NK-92 (cell line): ENCODE data around the gene FAM50B.
"Not testable (repeated sequence)": the region's sequence is repeated elsewhere in the genome, so short reads cannot be mapped to it uniquely, and the experiment has no call there.

ENCODE experiments used
- DNase-seq: peaks from one replicate; lab custom pipeline; 2025; ENCODE audit not compliant: unreplicated experiment; lab: John Stamatoyannopoulos, UW

FAM50B gene

DNA sequence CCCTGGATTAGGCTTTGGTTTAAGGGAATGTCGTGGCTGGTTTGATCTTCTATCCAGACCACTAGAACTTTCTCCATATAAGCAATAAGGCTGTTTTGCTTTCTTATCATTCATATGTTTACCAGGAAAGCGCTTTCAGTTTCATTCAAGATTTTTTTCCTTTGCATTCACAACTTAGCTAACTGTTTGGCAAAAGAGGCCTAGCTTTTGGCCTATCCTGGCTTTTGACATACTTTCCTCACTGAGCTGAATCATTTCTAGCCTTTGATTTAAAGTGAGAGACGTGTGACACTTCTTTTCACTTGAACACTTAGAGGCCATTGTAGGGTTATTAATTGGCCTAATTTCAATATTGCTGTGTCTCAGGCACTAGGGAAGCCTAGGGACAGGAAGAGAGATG is 1.7 kb upstream of the FAM50B start:
- no peak for DNase-seq

GRCh38 chr6:3848380-3848779 is 793 bp upstream of the FAM50B start:
- DNase-seq, result no peak

- DNase-seq, result no peak
Observed at GRCh38 chr6:3849681-3850450, 693 bp downstream of the FAM50B start.

DNA sequence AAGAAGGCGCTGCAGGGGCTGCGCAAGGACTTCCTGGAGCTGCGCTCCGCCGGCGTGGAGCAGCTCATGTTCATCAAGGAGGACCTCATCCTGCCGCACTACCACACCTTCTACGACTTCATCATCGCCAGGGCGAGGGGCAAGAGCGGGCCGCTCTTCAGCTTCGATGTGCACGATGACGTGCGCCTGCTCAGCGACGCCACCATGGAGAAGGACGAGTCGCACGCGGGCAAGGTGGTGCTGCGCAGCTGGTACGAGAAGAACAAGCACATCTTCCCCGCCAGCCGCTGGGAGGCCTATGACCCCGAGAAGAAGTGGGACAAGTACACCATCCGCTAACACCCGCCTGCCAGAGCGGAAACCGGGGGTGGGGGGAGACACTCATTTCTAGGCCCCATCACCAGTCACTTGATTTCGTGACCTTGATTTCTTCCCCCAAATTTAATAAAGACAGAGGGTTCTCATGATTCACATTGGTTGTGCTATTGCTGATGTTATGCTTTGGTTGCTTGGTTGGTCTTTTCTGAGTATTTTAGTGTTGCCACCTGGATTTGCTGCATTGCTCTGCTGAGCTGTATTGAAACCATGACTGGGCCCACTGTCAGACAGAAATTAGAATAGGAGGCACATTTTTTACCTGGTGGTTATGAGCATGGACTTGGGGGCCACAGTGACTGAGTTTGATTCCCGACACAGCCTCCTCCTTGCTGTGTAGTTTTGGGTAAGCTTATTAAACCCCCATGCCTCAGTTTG is 1.5 kb downstream of the FAM50B start:
- DNase-seq, result no peak

- no peak for DNase-seq
Observed at GRCh38 chr6:3851839-3852238, 2.7 kb downstream of the FAM50B start.

- DNase-seq, result no peak
Observed at GRCh38 chr6:3852391-3852790, 3.2 kb downstream of the FAM50B start.

GRCh38 chr6:3855866-3856265 is 6.7 kb downstream of the FAM50B start:
- no peak for DNase-seq

GRCh38 chr6:3856576-3856975 is 7.4 kb downstream of the FAM50B start:
- DNase-seq, result no peak

DNA sequence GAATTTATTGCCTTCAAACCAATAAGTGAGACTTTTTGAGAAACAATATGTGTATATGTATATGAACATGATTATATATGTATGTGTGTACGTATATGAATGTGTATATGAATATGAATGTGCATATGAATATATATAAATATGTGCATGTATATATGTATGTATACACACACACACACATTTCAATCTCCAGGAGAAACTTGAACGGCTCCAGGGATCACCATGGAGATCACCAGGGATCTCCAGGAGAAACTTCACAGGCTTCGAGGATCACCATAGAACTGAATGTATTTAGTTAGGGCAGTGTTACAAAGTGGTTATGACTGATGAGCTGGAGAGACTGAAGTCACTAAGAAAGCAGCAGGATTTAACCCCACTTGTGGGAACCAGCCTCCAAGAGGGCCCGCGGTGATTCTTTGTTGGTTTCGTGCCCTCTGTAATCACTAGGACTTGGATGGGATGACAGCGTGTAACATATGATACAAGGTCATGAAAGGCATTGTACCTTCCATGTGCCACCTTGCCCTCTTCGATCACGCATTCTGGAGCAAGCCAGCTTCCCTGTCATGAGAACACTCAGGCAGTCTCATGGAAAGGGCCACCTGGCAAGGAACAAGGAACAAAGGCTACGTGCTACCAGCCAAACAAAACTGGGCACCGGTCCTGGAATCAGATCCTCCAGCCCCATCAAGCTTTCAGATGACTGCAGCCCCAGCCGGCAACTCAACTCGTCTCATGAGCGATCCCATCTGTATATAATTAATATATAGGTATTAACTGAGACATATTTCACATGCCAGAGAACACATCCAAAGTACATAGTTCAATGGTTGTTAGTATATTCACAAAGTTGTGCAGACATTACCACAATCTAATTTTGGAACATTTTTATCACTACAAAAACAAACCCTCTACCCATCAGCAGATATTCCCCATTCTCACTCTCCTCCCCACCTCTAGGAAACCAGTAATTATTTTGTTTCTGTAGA is 8.6 kb downstream of the FAM50B start:
- DNase-seq, result no peak

- no peak for DNase-seq
Observed at GRCh38 chr6:3859878-3860552, 10.8 kb downstream of the FAM50B start.

DNA sequence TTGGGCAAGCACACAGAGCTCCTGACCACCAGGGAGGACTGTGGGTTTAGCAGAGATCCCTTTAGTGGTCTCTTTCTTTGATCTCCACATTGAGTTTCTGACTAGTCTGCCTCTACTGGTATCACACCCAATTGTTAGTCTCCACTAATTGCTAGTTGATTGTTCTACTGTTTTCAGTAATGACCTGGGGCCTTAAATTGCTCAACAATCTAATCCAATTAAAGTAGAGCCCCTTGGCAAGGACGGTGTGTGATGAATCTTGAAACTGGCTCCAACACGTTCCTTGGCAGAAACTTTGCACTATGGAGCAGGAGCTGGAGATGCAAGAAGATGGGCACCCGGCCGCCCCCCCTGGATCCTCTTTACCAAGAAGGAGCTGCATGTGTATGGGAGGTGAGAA is 12.3 kb downstream of the FAM50B start:
- no peak for DNase-seq

GRCh38 chr6:3862038-3862437 is 12.9 kb downstream of the FAM50B start:
- no peak for DNase-seq

DNA sequence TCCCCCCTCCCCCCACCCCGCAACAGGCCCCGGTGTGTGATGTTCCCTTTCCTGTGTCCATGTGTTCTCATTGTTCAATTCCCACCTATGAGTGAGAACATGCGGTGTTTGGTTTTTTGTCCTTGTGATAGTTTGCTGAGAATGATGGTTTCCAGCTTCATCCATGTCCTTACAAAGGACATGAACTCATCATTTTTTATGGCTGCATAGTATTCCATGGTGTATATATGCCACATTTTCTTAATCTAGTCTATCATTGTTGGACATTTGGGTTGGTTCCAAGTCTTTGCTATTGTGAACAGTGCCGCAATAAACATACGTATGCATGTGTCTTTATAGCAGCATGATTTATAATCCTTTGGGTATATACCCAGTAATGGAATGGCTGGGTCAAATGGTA is 14.1 kb downstream of the FAM50B start:
- not testable (repeated sequence) for DNase-seq

DNA sequence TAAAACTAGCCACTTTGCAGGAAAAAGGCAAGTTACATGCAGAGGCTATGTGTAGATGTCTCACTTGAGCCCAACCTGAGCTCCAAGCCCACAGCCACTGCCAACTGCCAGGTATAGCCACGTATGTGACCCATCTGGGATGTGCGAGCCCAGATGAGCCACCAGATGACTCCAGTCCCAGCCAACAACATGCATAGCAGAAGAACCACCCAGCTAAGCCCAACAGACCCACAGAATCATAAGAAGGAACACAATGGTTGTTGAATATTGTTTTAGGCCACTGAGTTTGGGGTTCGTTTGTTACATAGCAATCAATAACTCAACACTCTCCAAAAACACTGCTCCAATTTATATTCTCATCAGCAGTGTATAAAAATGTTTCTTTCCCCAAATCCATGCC is 16.3 kb downstream of the FAM50B start:
- no peak for DNase-seq

- no peak for DNase-seq
Observed at GRCh38 chr6:3867641-3868502, 18.7 kb downstream of the FAM50B start.

DNA sequence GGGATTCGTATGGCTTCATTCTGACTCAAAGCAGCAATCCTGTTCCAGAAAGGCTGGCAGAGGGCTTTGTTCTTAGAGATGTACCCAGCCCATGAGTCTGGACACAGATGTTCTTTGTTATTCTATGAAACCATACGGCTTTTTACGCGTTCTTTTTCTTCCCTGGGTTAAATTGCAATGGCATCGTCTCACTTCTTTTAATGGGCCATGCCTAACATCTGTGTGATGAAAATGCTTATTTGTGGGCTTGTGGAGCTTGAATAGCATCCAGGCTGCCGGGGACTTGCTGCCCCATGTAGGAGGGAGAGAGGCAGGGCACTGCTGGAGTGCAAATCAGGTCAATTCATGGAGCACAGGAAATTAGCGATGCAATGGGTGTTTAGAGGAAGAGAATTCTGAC is 19.4 kb downstream of the FAM50B start:
- DNase-seq, result no peak

- no peak for DNase-seq
Observed at GRCh38 chr6:3869284-3869631, 20.1 kb downstream of the FAM50B start.

GRCh38 chr6:3869632-3870527 is 20.7 kb downstream of the FAM50B start:
- DNase-seq, result no peak

DNA sequence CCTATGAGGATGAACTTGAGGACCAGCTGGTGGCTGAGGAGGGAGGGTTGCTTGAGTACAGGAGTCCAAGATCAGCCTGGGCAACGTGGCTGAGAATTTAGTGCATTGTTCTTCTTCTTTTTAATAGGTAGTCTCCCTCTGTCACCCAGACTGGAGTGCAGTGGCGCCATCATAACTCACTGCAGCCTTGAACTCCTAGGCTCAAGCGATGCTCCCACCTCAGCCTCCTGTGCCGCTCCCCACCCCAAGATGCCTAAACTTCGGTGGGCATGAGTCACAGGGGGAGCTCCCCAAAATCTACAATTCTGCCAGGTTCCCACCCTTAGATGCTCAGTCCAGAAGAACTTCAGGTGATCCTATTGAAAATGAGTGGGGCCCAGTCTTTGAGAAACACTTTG is 21.4 kb downstream of the FAM50B start:
- DNase-seq, result no peak
